ENCODE measurements around the gene NRG3. TPM values are rescaled to one million over a fixed set of nuclear protein-coding genes. Genes with fewer than 3 reads are reported as not detected.

The NRG3 gene
- total and polyA plus RNA-seq, 11 donors: 0.11 to 0.41 (median 0.27) TPM; not detected in 7

DNA sequence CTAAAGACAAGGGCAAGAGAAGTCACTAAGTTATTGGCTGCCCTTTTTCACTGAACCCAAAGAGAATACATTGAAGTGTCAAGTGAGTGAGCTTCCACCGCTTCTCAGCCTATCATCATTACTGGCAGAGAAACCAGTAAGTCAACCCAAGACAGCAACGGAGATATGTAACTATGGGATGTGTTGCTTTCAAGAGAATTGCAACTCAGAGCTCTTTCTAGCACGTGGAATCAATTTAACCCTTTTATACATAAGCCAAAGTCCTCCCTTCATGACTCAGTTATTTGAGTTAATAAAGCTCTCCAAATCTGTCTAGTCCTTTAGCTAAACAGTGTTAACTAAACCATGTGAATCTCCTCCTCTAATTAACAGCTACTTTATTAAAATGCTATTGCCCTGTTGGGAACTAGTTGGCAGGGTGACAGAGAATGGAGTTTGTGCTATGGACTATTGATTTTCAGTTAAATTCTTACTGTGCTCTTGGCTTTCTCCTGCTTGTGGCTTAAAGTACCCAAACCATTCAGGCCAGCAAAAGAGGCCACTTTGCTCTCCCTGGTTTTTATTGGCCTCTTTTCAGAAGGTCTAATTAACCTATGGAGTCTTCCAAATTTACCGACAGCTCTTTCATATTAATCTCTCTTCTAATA, 287.7 kb downstream of the NRG3 start:
- TF ChIP-seq, protein P1, sequence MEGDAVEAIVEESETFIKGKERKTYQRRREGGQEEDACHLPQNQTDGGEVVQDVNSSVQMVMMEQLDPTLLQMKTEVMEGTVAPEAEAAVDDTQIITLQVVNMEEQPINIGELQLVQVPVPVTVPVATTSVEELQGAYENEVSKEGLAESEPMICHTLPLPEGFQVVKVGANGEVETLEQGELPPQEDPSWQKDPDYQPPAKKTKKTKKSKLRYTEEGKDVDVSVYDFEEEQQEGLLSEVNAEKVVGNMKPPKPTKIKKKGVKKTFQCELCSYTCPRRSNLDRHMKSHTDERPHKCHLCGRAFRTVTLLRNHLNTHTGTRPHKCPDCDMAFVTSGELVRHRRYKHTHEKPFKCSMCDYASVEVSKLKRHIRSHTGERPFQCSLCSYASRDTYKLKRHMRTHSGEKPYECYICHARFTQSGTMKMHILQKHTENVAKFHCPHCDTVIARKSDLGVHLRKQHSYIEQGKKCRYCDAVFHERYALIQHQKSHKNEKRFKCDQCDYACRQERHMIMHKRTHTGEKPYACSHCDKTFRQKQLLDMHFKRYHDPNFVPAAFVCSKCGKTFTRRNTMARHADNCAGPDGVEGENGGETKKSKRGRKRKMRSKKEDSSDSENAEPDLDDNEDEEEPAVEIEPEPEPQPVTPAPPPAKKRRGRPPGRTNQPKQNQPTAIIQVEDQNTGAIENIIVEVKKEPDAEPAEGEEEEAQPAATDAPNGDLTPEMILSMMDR (IDR thresholded peaks at IDR 0.05): no peak
- no peak for TF ChIP-seq POLR2A (IDR thresholded peaks at IDR 0.05)
- ATAC-seq (no peak), DNase-seq (no peak)
- Histone ChIP-seq H3K36me3 (no peaks in the 10 kb centered on the region), H3K4me3 (no peak overlapping the region), H3K27me3 (no peaks in the 10 kb centered on the region), H3K27ac (no peak overlapping the region), H3K4me1 (no peaks in the 10 kb centered on the region), H3K9me3 (no peaks in the 10 kb centered on the region)
- intact Hi-C loops (cut with DNase I): no loop called here
- WGBS, 4 donors: 55 to 66% (median 57%) methylated on average over 4 of the region's 4 CpGs

DNA sequence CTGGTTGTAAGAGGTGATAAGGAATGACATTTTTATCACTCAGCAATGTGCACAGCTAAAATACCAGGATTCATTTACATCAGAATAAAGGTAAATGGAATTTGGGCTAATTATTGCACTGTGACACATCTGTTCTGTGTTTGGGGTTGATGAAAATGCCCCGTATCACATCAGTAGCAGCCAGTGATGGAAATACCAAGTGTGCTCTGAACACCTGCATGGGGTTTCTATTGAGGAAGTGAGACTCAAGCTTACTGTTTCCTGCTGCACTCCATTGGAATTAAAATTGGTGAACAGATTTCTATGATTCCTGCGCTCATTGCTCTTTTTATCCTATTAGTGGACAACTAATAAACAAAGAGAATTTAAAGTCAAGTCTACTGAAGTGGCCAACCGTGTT, 296.9 kb downstream of the NRG3 start:
- TF ChIP-seq, protein P1 (IDR thresholded peaks at IDR 0.05): no peak
- TF ChIP-seq POLR2A (IDR thresholded peaks at IDR 0.05): no peak
- DNase-seq (no peak), ATAC-seq (no peak)
- Histone ChIP-seq H3K4me1 (no peaks in the 10 kb centered on the region), H3K36me3 (no peaks in the 10 kb centered on the region), H3K4me3 (no peak overlapping the region), H3K27ac (no peak overlapping the region), H3K27me3 (no peaks in the 10 kb centered on the region), H3K9me3 (no peaks in the 10 kb centered on the region)
- 86 to 98% (median 87%) methylated on average over 3 of the region's 3 CpGs for WGBS, 4 donors
- intact Hi-C loops (cut with DNase I): no loop called here

DNA sequence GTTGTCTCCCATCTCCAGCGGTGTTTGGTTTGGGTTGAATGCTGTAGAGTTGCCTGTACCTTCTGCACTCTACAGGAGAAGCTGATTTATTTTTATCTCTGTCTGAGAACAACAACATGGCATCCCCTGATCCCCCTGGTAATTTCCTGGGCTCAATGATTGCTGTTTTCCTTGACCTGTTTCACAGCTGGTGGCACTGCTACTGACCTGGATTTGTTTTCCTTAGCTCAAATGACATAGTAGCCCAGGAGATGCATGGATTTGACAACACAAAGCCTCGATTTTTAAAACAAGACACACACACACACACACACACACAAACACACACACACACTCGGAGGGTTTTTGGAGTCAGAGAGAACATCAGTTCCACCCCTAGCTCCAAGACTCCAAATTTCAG, 301.6 kb downstream of the NRG3 start:
- WGBS, 4 donors: 60 to 69% (median 63%) methylated on average over 3 of the region's 3 CpGs
- Histone ChIP-seq H3K4me1 (no peaks in the 10 kb centered on the region), H3K27ac (no peak overlapping the region), H3K9me3 (peaks cover 0 to 15% (median 2%) of the 10 kb centered on the region in 12 donors), H3K4me3 (no peak overlapping the region), H3K36me3 (no peaks in the 10 kb centered on the region), H3K27me3 (no peaks in the 10 kb centered on the region)
- DNase-seq (no peak), ATAC-seq (no peak)
- TF ChIP-seq, protein P1 (IDR thresholded peaks at IDR 0.05): no peak
- TF ChIP-seq POLR2A (IDR thresholded peaks at IDR 0.05): no peak
- intact Hi-C loops (cut with DNase I): no loop called here

DNA sequence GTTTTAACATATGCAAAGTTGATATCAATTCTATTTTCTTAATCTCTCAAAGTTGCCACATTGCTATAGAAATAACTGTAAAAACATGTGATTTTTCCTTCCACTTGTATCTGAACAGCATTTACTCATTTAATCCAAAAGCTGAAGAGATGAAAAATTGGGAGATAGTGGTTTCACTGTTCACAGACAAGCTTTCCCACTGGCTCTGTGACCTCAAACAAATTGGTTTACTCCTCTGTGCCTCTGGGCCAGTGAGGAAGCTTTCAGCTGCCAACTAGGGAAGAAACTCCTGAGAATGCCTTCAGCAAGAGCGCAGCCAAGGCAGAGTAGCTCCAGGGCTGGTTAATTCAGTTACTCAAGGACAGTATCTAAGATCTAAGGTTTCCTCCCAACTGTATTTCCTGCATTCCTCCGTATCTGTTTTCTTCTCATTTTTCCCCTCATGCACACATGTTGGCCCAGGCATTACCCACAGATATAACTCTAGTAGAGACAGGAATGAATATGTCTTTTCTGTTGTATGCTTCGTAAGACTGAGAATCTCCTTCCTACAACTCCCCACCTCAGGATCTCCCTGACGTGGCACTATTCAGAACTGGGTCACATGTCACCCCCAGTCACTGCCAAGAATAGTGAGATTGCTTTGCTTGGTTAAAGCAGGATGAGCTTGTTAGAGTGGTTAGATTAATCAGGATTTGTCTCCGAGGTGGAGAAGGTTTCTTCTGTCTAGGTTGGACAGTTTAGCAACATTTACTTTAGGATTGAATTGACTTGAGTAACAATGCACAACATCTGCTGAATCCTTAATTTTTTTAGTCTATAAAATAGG, 315.7 kb downstream of the NRG3 start:
- intact Hi-C loops (cut with DNase I): no loop called here
- ATAC-seq: peak in 1 of 4 donors; percentile 63

More for the DNA sequence above, 315.7 kb downstream of the NRG3 start:
- no peak for DNase-seq
- Histone ChIP-seq H3K27me3 (no peaks in the 10 kb centered on the region), H3K9me3 (peaks cover 0 to 14% (median 0%) of the 10 kb centered on the region in 12 donors), H3K36me3 (no peaks in the 10 kb centered on the region), H3K4me3 (no peak overlapping the region), H3K4me1 (peaks cover 0 to 6% (median 0%) of the 10 kb centered on the region in 12 donors), H3K27ac (no peak overlapping the region)
- 48 to 51% (median 50%) methylated on average over 5 of the region's 5 CpGs for WGBS, 4 donors
- TF ChIP-seq POLR2A (IDR thresholded peaks at IDR 0.05): no peak
- TF ChIP-seq, protein P1 (IDR thresholded peaks at IDR 0.05): no peak
